HEK293 (cell line): ENCODE measurements around the gene ZC3H12C.

Experiments
- CTCF ChIA-PET: fragments of 350-600 bp; formaldehyde crosslinking; extraction: SDS; loops from one replicate; lab custom pipeline; 2021; ENCODE audit warnings: antibody characterized with exemption; lab: Yijun Ruan, JAX
- POLR2A ChIA-PET: fragments of 300-600 bp; formaldehyde crosslinking; extraction: SDS; loops from one replicate; lab custom pipeline; 2020; ENCODE audit warnings: antibody characterized with exemption, inconsistent platforms; lab: Yijun Ruan, JAX
- H3K27ac ChIP-seq: fragments of 200-500 bp; sonication (Bioruptor generic); 2 replicates; pipeline ENCODE4 v1.5.1; 2014; ENCODE audit warnings: low read depth, low read length, control low read depth, inconsistent platforms; ENCODE audit errors: extremely low read depth
- H3K36me3 ChIP-seq, 2 experiments: fragments of 200-500 bp in 1 of 2; sonication (Bioruptor generic) in 1 of 2; 1 replicate in 1 of 2; 2 replicates in 1 of 2; pipeline ENCODE4 v1.5.1; 2014 to 2017; ENCODE audit warnings: inconsistent platforms in 2 of 2, low read length in 2 of 2; ENCODE audit not compliant: control insufficient read depth in 2 of 2, insufficient read depth in 1 of 2
- H3K4me1 ChIP-seq: fragments of 200-500 bp; sonication (Bioruptor generic); 2 replicates; pipeline ENCODE4 v1.5.1; 2014; ENCODE audit warnings: mild to moderate bottlenecking, low read length, inconsistent platforms; ENCODE audit not compliant: control insufficient read depth, insufficient read depth
- H3K4me3 ChIP-seq: 2 replicates; pipeline ENCODE4 v1.5.1; 2011; ENCODE audit warnings: low read depth, mild to moderate bottlenecking, control low read depth, low read length, moderate library complexity
- H3K9me3 ChIP-seq: fragments of 200-500 bp; sonication (Bioruptor generic); 2 replicates; pipeline ENCODE4 v1.5.1; 2014; ENCODE audit warnings: low read depth, low read length, inconsistent platforms; ENCODE audit not compliant: control insufficient read depth, insufficient read depth
- PRDM10 ChIP-seq: fragments of 450-650 bp; formaldehyde crosslinking; IDR thresholded peaks from 2 replicates; pipeline ENCODE4 v1.5.1; 2016; ENCODE audit warnings: missing biosample characterization, missing genetic modification characterization
- SALL2 ChIP-seq: fragments of 450-650 bp; formaldehyde crosslinking; IDR thresholded peaks from 2 replicates; pipeline ENCODE4 v1.5.0; 2017; ENCODE audit warnings: missing biosample characterization, mild to moderate bottlenecking, missing genetic modification characterization, borderline replicate concordance
- SETDB1 ChIP-seq: IDR thresholded peaks from one replicate; pipeline ENCODE4 v1.6.1; 2017; ENCODE audit warnings: mild to moderate bottlenecking, low read length, moderate library complexity, mixed read lengths; ENCODE audit not compliant: insufficient read length
- SP3 ChIP-seq: fragments of 450-650 bp; formaldehyde crosslinking; IDR thresholded peaks from 2 replicates; pipeline ENCODE4 v1.5.1; 2016; ENCODE audit warnings: missing biosample characterization, missing genetic modification characterization
- ZBTB11 ChIP-seq: fragments of 450-650 bp; formaldehyde crosslinking; conservative IDR thresholded peaks from 2 replicates; pipeline ENCODE4 v1.5.1; 2016; ENCODE audit warnings: low read depth, missing biosample characterization, missing genetic modification characterization
- ZBTB7A ChIP-seq: fragments of 450-650 bp; formaldehyde crosslinking; IDR thresholded peaks from 2 replicates; pipeline ENCODE4 v1.5.1; 2016; ENCODE audit warnings: low read depth, missing biosample characterization, missing genetic modification characterization
- ZNF148 ChIP-seq: fragments of 450-650 bp; formaldehyde crosslinking; IDR thresholded peaks from 2 replicates; pipeline ENCODE4 v1.5.0; 2017; ENCODE audit warnings: missing biosample characterization, missing genetic modification characterization, borderline replicate concordance
- ZNF544 ChIP-seq: fragments of 450-650 bp; formaldehyde crosslinking; IDR thresholded peaks from 2 replicates; pipeline ENCODE4 v1.5.0; 2017; ENCODE audit warnings: missing biosample characterization, missing genetic modification characterization
- ZNF610 ChIP-seq: fragments of 450-650 bp; formaldehyde crosslinking; IDR thresholded peaks from 2 replicates; pipeline ENCODE4 v1.5.1; 2016; ENCODE audit warnings: missing biosample characterization, missing genetic modification characterization, borderline replicate concordance
- ZNF639 ChIP-seq: fragments of 450-650 bp; formaldehyde crosslinking; IDR thresholded peaks from 2 replicates; pipeline ENCODE4 v1.5.1; 2016; ENCODE audit warnings: missing biosample characterization, missing genetic modification characterization
- ZNF658 ChIP-seq: fragments of 450-650 bp; formaldehyde crosslinking; IDR thresholded peaks from 2 replicates; pipeline ENCODE4; 2016; ENCODE audit warnings: missing biosample characterization, missing genetic modification characterization
- ZNF747 ChIP-seq: fragments of 450-650 bp; formaldehyde crosslinking; IDR thresholded peaks from 2 replicates; pipeline ENCODE4 v1.5.1; 2016; ENCODE audit warnings: missing biosample characterization, missing genetic modification characterization

Gene ZC3H12C

GRCh38 chr11:110152199-110152598 lies 59.0 kb downstream of the ZC3H12C start:
- H3K9me3 ChIP-seq: no peaks in the 10 kb centered on the region
- TF ChIP-seq ZNF544 (tag by site-specific recombination): no peak
- TF ChIP-seq SALL2 (tag by site-specific recombination): no peak
- no peak for TF ChIP-seq ZNF639 (tag by site-specific recombination)
- no peak for TF ChIP-seq ZNF658
- TF ChIP-seq ZNF747: no peak
- TF ChIP-seq PRDM10: no peak
- no peak for TF ChIP-seq ZBTB7A (tag by site-specific recombination)
- TF ChIP-seq SETDB1: no peak
- TF ChIP-seq, all 188 proteins: peak for 0
- Histone ChIP-seq H3K4me1 (no peaks in the 10 kb centered on the region), H3K27ac (no peak overlapping the region), H3K4me3 (no peak overlapping the region), H3K36me3 (peaks cover 0 to 11% of the 10 kb centered on the region in 2 experiments; a peak in 1 of 3 replicates)
- POLR2A ChIA-PET: no interaction called here
- CTCF ChIA-PET: interaction anchor here (0.9 kb wide), 1 partner anchor 10 kb away, joined by 3 read pairs; no protein-coding TSS in a partner anchor

- POLR2A ChIA-PET: interaction anchor here (0.7 kb wide), 1 partner anchor 1360 kb away, joined by 3 read pairs; no protein-coding TSS in a partner anchor
- Histone ChIP-seq H3K36me3 (peaks cover 0 to 16% of the 10 kb centered on the region in 2 experiments; a peak in 1 of 3 replicates), H3K4me1 (no peaks in the 10 kb centered on the region), H3K27ac (no peak overlapping the region), H3K4me3 (no peak overlapping the region), H3K9me3 (no peaks in the 10 kb centered on the region)
- TF ChIP-seq ZNF610 (tag by site-specific recombination) (no peak), ZBTB11 (tag by site-specific recombination) (no peak), ZNF148 (tag by site-specific recombination) (no peak), SP3 (tag by site-specific recombination) (no peak)
- CTCF ChIA-PET: no interaction called here
Observed at GRCh38 chr11:110153474-110153873, 60.3 kb downstream of the ZC3H12C start.
